Measurements from ENCODE around the gene IL1R1.

- TF ChIP-seq CTCF (IDR thresholded peaks at IDR 0.05; ENCODE audit: low read length) (no peak), EZH2 (IDR thresholded peaks at IDR 0.05; ENCODE audit: borderline replicate concordance, low read length) (no peak)
Observed at GRCh38 chr2:102155703-102156515, 13.4 kb downstream of the IL1R1 start.

Data from OCI-LY1 (cell line).